CD4-positive, alpha-beta memory T cell (primary cell): ENCODE results near the gene TSSC4. TPM values are rescaled to one million over a fixed set of nuclear protein-coding genes. Genes with fewer than 3 reads are reported as not detected.

Source experiments
- polyA plus RNA-seq, 2 donors: library from polyadenylated mRNA; unstranded; fragments of 300-500 nt; fragmentation: Illumina TruSeq; gene quantifications; one replicate each; pipeline ENCODE4 v1.2.3, GENCODE V29; 2021
- total RNA-seq, 2 experiments: library from RNA; stranded (reverse); gene quantifications; one replicate each; pipeline ENCODE4 v1.2.3, GENCODE V29; 2021

The TSSC4 gene
- total and polyA plus RNA-seq, 4 experiments from 2014 or later: 54.6 to 79.8 (median 62.2) TPM

Other genes starting within 250 kb of the TSSC4 start
- not detected for gene INS, start 239.5 kb upstream of the TSSC4 start, total RNA-seq
- gene INS, start 239.5 kb upstream of the TSSC4 start, polyA plus RNA-seq: not detected
- gene TH, start 228.9 kb upstream of the TSSC4 start, total RNA-seq: not detected
- gene TH, start 228.9 kb upstream of the TSSC4 start, polyA plus RNA-seq: not detected
- gene ASCL2, start 130.2 kb upstream of the TSSC4 start, total RNA-seq: under 1 TPM in 1 of 2 experiments, not detected in 1; 0.29 TPM
- gene ASCL2, start 130.2 kb upstream of the TSSC4 start, polyA plus RNA-seq: under 1 TPM in 1 of 2 donors, not detected in 1; 0.57 TPM
- gene C11orf21, start 98.8 kb upstream of the TSSC4 start, total RNA-seq: 10 to 100 TPM; 64.5 to 65.6 TPM
- gene C11orf21, start 98.8 kb upstream of the TSSC4 start, polyA plus RNA-seq: 10 to 100 TPM in 1 of 2 donors, 1 to 10 TPM in 1; 9.4 to 10.8 TPM
- 10 to 100 TPM; 41.5 to 50.2 TPM for gene TSPAN32, start 98.7 kb upstream of the TSSC4 start, total RNA-seq
- gene TSPAN32, start 98.7 kb upstream of the TSSC4 start, polyA plus RNA-seq: 10 to 100 TPM; 14.6 to 52.7 TPM
- 100 to 1,000 TPM; 113 to 118 TPM for gene CD81, start 23.4 kb upstream of the TSSC4 start, total RNA-seq
- gene CD81, start 23.4 kb upstream of the TSSC4 start, polyA plus RNA-seq: 10 to 100 TPM; 15.2 to 54.1 TPM
- under 1 TPM; 0.19 to 0.23 TPM for gene TRPM5, start 43.8 kb downstream of the TSSC4 start, total RNA-seq
- not detected for gene TRPM5, start 43.8 kb downstream of the TSSC4 start, polyA plus RNA-seq
- gene KCNQ1, start 44.3 kb downstream of the TSSC4 start, total RNA-seq: 10 to 100 TPM; 21.4 to 21.6 TPM
- 10 to 100 TPM in 1 of 2 donors, 1 to 10 TPM in 1; 5.4 to 21.7 TPM for gene KCNQ1, start 44.3 kb downstream of the TSSC4 start, polyA plus RNA-seq